ENCODE measurements around the gene FREM3.
"Not testable (repeated sequence)": the region's sequence is repeated elsewhere in the genome, so short reads cannot be mapped to it uniquely, and the experiment has no call there.

Gene FREM3

GRCh38 chr4:143700416-143701352 is at the start of gene FREM3:
Gene FREM3, minus strand, starts transcription at chr4:143700675. Its CDS starts 0 bp downstream, at chr4:143700675.
- DNase-seq: no peak

- DNase-seq: no peak
Observed at GRCh38 chr4:143745874-143746273, 45.4 kb upstream of the FREM3 start.

GRCh38 chr4:143743591-143743990 is 43.1 kb upstream of the FREM3 start:
- no peak for DNase-seq

- no peak for DNase-seq
Observed at GRCh38 chr4:143742834-143743233, 42.4 kb upstream of the FREM3 start.

- no peak for DNase-seq
Observed at GRCh38 chr4:143736861-143737260, 36.4 kb upstream of the FREM3 start.

GRCh38 chr4:143736061-143736460 is 35.6 kb upstream of the FREM3 start:
- DNase-seq: not testable (repeated sequence)

GRCh38 chr4:143728166-143728565 is 27.7 kb upstream of the FREM3 start:
- DNase-seq: no peak

GRCh38 chr4:143726714-143727113 is 26.2 kb upstream of the FREM3 start:
- no peak for DNase-seq

GRCh38 chr4:143721317-143721716 is 20.8 kb upstream of the FREM3 start:
- DNase-seq: no peak

GRCh38 chr4:143718748-143719147 is 18.3 kb upstream of the FREM3 start:
- DNase-seq: not testable (repeated sequence)

- no peak for DNase-seq
Observed at GRCh38 chr4:143713955-143714625, 13.6 kb upstream of the FREM3 start.

- no peak for DNase-seq
Observed at GRCh38 chr4:143713553-143713952, 13.1 kb upstream of the FREM3 start.

GRCh38 chr4:143712155-143712550 is 11.7 kb upstream of the FREM3 start:
- DNase-seq: no peak

- no peak for DNase-seq
Observed at GRCh38 chr4:143711543-143712154, 11.2 kb upstream of the FREM3 start.

- no peak for DNase-seq
Observed at GRCh38 chr4:143701365-143701764, 890 bp upstream of the FREM3 start.

GRCh38 chr4:143700046-143700415 is 444 bp downstream of the FREM3 start:
- no peak for DNase-seq

- DNase-seq: no peak
Observed at GRCh38 chr4:143699331-143700045, 987 bp downstream of the FREM3 start.

- no peak for DNase-seq
Observed at GRCh38 chr4:143693856-143694255, 6.6 kb downstream of the FREM3 start.

GRCh38 chr4:143692241-143692640 is 8.2 kb downstream of the FREM3 start:
- DNase-seq: no peak

- DNase-seq: no peak
Observed at GRCh38 chr4:143679434-143679833, 21.0 kb downstream of the FREM3 start.

- not testable (repeated sequence) for DNase-seq
Observed at GRCh38 chr4:143673629-143674028, 26.8 kb downstream of the FREM3 start.

GRCh38 chr4:143668930-143669552 is 31.4 kb downstream of the FREM3 start:
- no peak for DNase-seq

- no peak for DNase-seq
Observed at GRCh38 chr4:143667461-143667860, 33.0 kb downstream of the FREM3 start.
